Activated B cell treated with CpG ODN at 0.5 μM for 24 hours (primary cell): Measurements from ENCODE around the gene NLGN2. TPM values are rescaled to one million over a fixed set of nuclear protein-coding genes. Genes with fewer than 3 reads are reported as not detected.

Experiments
- ATAC-seq: fragments of 200-7000 bp; cut with Tn5 transposase; one replicate; pipeline ENCODE4 v1.10.0; 2021; ENCODE audit warnings: low read depth, mild to moderate bottlenecking, moderate library complexity
- CTCF ChIA-PET: fragments of 350-600 bp; sonication (Branson Sonifier 250); formaldehyde crosslinking; loops from one replicate; lab custom pipeline; 2021; ENCODE audit warnings: antibody characterized with exemption; lab: Charles Lee
- POLR2A ChIA-PET: fragments of 350-600 bp; sonication (Branson Sonifier 250); formaldehyde crosslinking; loops from one replicate; lab custom pipeline; 2021; ENCODE audit warnings: antibody characterized with exemption; lab: Charles Lee
- DNase-seq: peaks from one replicate; pipeline ENCODE4 v3.0.0; 2022
- H3K27ac Mint-ChIP-seq: one replicate; pipeline ENCODE4 v1.8.0; 2020; ENCODE audit warnings: mixed read lengths
- H3K27me3 Mint-ChIP-seq: one replicate; pipeline ENCODE4 v1.8.0; 2021; ENCODE audit warnings: mixed read lengths
- H3K36me3 Mint-ChIP-seq: one replicate; pipeline ENCODE4 v1.8.0; 2021; ENCODE audit warnings: low read depth, mixed read lengths
- H3K4me1 Mint-ChIP-seq: one replicate; pipeline ENCODE4 v1.8.0; 2021; ENCODE audit warnings: mixed read lengths
- H3K4me3 Mint-ChIP-seq: one replicate; pipeline ENCODE4 v1.8.0; 2020; ENCODE audit warnings: mild to moderate bottlenecking, mixed read lengths
- H3K9me3 Mint-ChIP-seq: one replicate; pipeline ENCODE4 v1.8.0; 2020; ENCODE audit warnings: mixed read lengths
- CTCF ChIP-seq: fragments of 200-600 bp; IDR thresholded peaks from one replicate; pipeline ENCODE4 v1.8.0; 2022; ENCODE audit warnings: antibody characterized with exemption, mild to moderate bottlenecking
- intact Hi-C: fragments of 100-400 bp; cut with micrococcal nuclease; formaldehyde crosslinking; loops from one replicate; pipeline ENCODE4 v1.15.1; 2024
- total RNA-seq: library from RNA; stranded (reverse); gene quantifications from 2 replicates; pipeline ENCODE4 v1.2.3, GENCODE V29; 2022

The NLGN2 gene
- total RNA-seq, 1 donor from 2014 or later = 1.1 TPM

- Mint-ChIP-seq H3K4me1 (peaks cover 31% of the 10 kb centered on the region), H3K27ac (no peak overlapping the region), H3K36me3 (peaks cover 21% of the 10 kb centered on the region), H3K9me3 (no peaks in the 10 kb centered on the region), H3K4me3 (no peak overlapping the region), H3K27me3 (no peaks in the 10 kb centered on the region)
- POLR2A ChIA-PET = no interaction called here
- TF ChIP-seq CTCF = no peak
- intact Hi-C loops = no loop called here
- CTCF ChIA-PET = no interaction called here
- DNase-seq (no peak), ATAC-seq (no peak)
Observed at GRCh38 chr17:7468804-7469389, 61.3 kb downstream of the NLGN2 start.

Other genes starting within 250 kb of the NLGN2 start
- not detected in 2 replicates for gene ASGR1, start 228.5 kb upstream of the NLGN2 start, total RNA-seq
- gene DLG4, start 188.0 kb upstream of the NLGN2 start, total RNA-seq = 3.9 and 5.0 TPM in 2 replicates
- gene ACADVL, start 187.9 kb upstream of the NLGN2 start, total RNA-seq = 438 and 469 TPM in 2 replicates
- gene DVL2, start 173.3 kb upstream of the NLGN2 start, total RNA-seq = 56.1 and 64.6 TPM in 2 replicates
- gene PHF23, start 168.4 kb upstream of the NLGN2 start, total RNA-seq = 45.5 and 46.6 TPM in 2 replicates
- gene GABARAP, start 165.4 kb upstream of the NLGN2 start, total RNA-seq = 291 and 325 TPM in 2 replicates
- gene CTDNEP1, start 156.1 kb upstream of the NLGN2 start, total RNA-seq = 165 and 168 TPM in 2 replicates
- 49.2 and 53.6 TPM in 2 replicates for gene ELP5, start 155.6 kb upstream of the NLGN2 start, total RNA-seq
- 1.1 and 1.8 TPM in 2 replicates for gene CLDN7, start 145.4 kb upstream of the NLGN2 start, total RNA-seq
- gene SLC2A4, start 126.1 kb upstream of the NLGN2 start, total RNA-seq = not detected in 2 replicates
- gene YBX2, start 113.2 kb upstream of the NLGN2 start, total RNA-seq = 0.16 TPM in 1 of 2 replicates, not detected in the other
- gene EIF5A, start 100.2 kb upstream of the NLGN2 start, total RNA-seq = 656 and 664 TPM in 2 replicates
- gene GPS2, start 92.5 kb upstream of the NLGN2 start, total RNA-seq = 105 and 115 TPM in 2 replicates
- gene NEURL4, start 78.5 kb upstream of the NLGN2 start, total RNA-seq = 52.8 and 60.1 TPM in 2 replicates
- 298 and 328 TPM in 2 replicates for gene ACAP1, start 71.3 kb upstream of the NLGN2 start, total RNA-seq
- gene KCTD11, start 55.7 kb upstream of the NLGN2 start, total RNA-seq = 7.2 and 7.8 TPM in 2 replicates
- gene TMEM95, start 52.7 kb upstream of the NLGN2 start, total RNA-seq = not detected in 2 replicates
- gene TNK1, start 26.8 kb upstream of the NLGN2 start, total RNA-seq = 3.5 and 5.8 TPM in 2 replicates
- 31.7 and 35.2 TPM in 2 replicates for gene PLSCR3, start 13.3 kb upstream of the NLGN2 start, total RNA-seq
- 98.2 and 117 TPM in 2 replicates for gene TMEM256, start 3.7 kb upstream of the NLGN2 start, total RNA-seq
- not detected in 2 replicates for gene SPEM1, start 12.5 kb downstream of the NLGN2 start, total RNA-seq
- gene SPEM2, start 17.8 kb downstream of the NLGN2 start, total RNA-seq = not detected in 2 replicates
- not detected in 2 replicates for gene SPEM3, start 21.0 kb downstream of the NLGN2 start, total RNA-seq
- 13.4 and 14.8 TPM in 2 replicates for gene TMEM102, start 27.6 kb downstream of the NLGN2 start, total RNA-seq
- gene FGF11, start 31.7 kb downstream of the NLGN2 start, total RNA-seq = 1.3 and 2.8 TPM in 2 replicates
- gene CHRNB1, start 37.2 kb downstream of the NLGN2 start, total RNA-seq = 5.9 and 6.0 TPM in 2 replicates
- 28.8 and 30.5 TPM in 2 replicates for gene ZBTB4, start 71.8 kb downstream of the NLGN2 start, total RNA-seq
- not detected in 2 replicates for gene SLC35G6, start 73.6 kb downstream of the NLGN2 start, total RNA-seq
- 148 and 162 TPM in 2 replicates for gene POLR2A, start 76.5 kb downstream of the NLGN2 start, total RNA-seq
- 25.2 and 30.7 TPM in 2 replicates for gene TNFSF12, start 141.2 kb downstream of the NLGN2 start, total RNA-seq
- 14.4 and 15.3 TPM in 2 replicates for gene TNFSF13, start 150.9 kb downstream of the NLGN2 start, total RNA-seq
- 49.6 and 55.8 TPM in 2 replicates for gene SENP3, start 154.1 kb downstream of the NLGN2 start, total RNA-seq
- 7.2 and 7.8 TPM in 2 replicates for gene CD68, start 171.8 kb downstream of the NLGN2 start, total RNA-seq
- 50.7 and 58.9 TPM in 2 replicates for gene MPDU1, start 176.0 kb downstream of the NLGN2 start, total RNA-seq
- 0.24 and 0.64 TPM in 2 replicates for gene SOX15, start 182.2 kb downstream of the NLGN2 start, total RNA-seq
- gene FXR2, start 207.1 kb downstream of the NLGN2 start, total RNA-seq = 27.5 and 32.4 TPM in 2 replicates
- gene SAT2, start 220.0 kb downstream of the NLGN2 start, total RNA-seq = 44.5 and 45.0 TPM in 2 replicates
- gene SHBG, start 222.3 kb downstream of the NLGN2 start, total RNA-seq = not detected in 2 replicates
- gene ATP1B2, start 243.1 kb downstream of the NLGN2 start, total RNA-seq = not detected in 2 replicates